ENCODE data around the gene NPY5R. TPM values are rescaled to one million over a fixed set of nuclear protein-coding genes. Genes with fewer than 3 reads are reported as not detected.

Gene NPY5R
- total and polyA plus RNA-seq, 2 of the 4 experiments (the other 2 are of a cell fraction): not detected

GRCh38 chr4:163400911-163401310 lies 57.2 kb downstream of the NPY5R start:
- no peak overlapping the region for H4K91ac ChIP-seq (ENCODE audit: insufficient read depth, low read depth, low read length)
- H3K9ac ChIP-seq (ENCODE audit: low read depth, low read length): no peak overlapping the region
- no peaks in the 10 kb centered on the region for H3K79me1 ChIP-seq (ENCODE audit: low read depth in 1 of 2, low read length in 2 of 2)
- ATAC-seq (ENCODE audit: low read depth): no peak
- no peak overlapping the region for H3K56ac ChIP-seq (ENCODE audit: extremely low read depth, insufficient read depth, low read length)
- no peak overlapping the region for H3K14ac ChIP-seq (replicated peaks; ENCODE audit: low read depth, low read length)
- no peak overlapping the region for H2AFZ ChIP-seq (replicated peaks; ENCODE audit: low read length, poor library complexity)
- no peak overlapping the region for H2BK15ac ChIP-seq (ENCODE audit: low read depth, low read length)
- no peak overlapping the region for H4K5ac ChIP-seq (ENCODE audit: low read depth, low read length)
- ChIA-PET POLR2A (ENCODE audit: unreplicated experiment) (no interaction called here), CTCF (no interaction called here)
- dilution Hi-C loops (cut with HindIII; ENCODE audit: low sequenced_read_pairs, unreplicated experiment) (no loop called here), in situ Hi-C loops (cut with MboI; ENCODE audit: low sequenced_read_pairs) (no loop called here), intact Hi-C loops (cut with micrococcal nuclease) (no loop called here)
- H2AK5ac ChIP-seq (ENCODE audit: low read depth, low read length): no peak overlapping the region
- H4K20me1 ChIP-seq (ENCODE audit: insufficient read depth, low read length): no peaks in the 10 kb centered on the region
- H2BK120ac ChIP-seq (ENCODE audit: low read depth, low read length): no peak overlapping the region
- no peak for TF ChIP-seq NFE2L2 (IDR thresholded peaks at IDR 0.05; ENCODE audit: low read depth, low read length)
- TF ChIP-seq, protein P1, sequence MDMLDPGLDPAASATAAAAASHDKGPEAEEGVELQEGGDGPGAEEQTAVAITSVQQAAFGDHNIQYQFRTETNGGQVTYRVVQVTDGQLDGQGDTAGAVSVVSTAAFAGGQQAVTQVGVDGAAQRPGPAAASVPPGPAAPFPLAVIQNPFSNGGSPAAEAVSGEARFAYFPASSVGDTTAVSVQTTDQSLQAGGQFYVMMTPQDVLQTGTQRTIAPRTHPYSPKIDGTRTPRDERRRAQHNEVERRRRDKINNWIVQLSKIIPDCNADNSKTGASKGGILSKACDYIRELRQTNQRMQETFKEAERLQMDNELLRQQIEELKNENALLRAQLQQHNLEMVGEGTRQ (IDR thresholded peaks at IDR 0.05; ENCODE audit: low read depth, low read length): no peak
- H2AK9ac ChIP-seq (replicated peaks; ENCODE audit: low read depth, low read length, poor library complexity): no peak overlapping the region
- H3K9me1 ChIP-seq (ENCODE audit: insufficient read depth, low read length): no peaks in the 10 kb centered on the region
- no peak for DNase-seq
- no peaks in the 10 kb centered on the region for H3K27me3 ChIP-seq (ENCODE audit: control insufficient read depth, insufficient read depth, low read length)
- no peak overlapping the region for H3K4ac ChIP-seq (ENCODE audit: low read depth, low read length)
- H3K27ac ChIP-seq (ENCODE audit: insufficient read depth, low read length): no peak overlapping the region
- no peaks in the 10 kb centered on the region for H3K9me3 ChIP-seq (ENCODE audit: control insufficient read depth, insufficient read depth, low read length)
- H3K4me2 ChIP-seq (ENCODE audit: low read depth, low read length): no peak overlapping the region
- no peak overlapping the region for H3K18ac ChIP-seq (ENCODE audit: low read depth, low read length)
- no peak overlapping the region for H3K23ac ChIP-seq (ENCODE audit: low read depth, low read length)
- H2BK20ac ChIP-seq (ENCODE audit: low read depth, low read length): no peak overlapping the region
- H2BK5ac ChIP-seq (ENCODE audit: low read depth, low read length, poor library complexity, severe bottlenecking): no peak overlapping the region
- H3K4me3 ChIP-seq (ENCODE audit: insufficient read depth, low read depth, low read length): no peak overlapping the region
- no peaks in the 10 kb centered on the region for H3K4me1 ChIP-seq (ENCODE audit: control insufficient read depth, insufficient read depth, low read length)
- no CpG with 5 or more reads among the region's 4 CpGs for WGBS, 2 experiments (ENCODE audit: extremely low coverage in 2 of 2, insufficient read length in 1 of 2)
- H4K8ac ChIP-seq (ENCODE audit: low read depth in 2 of 2, low read length in 2 of 2): no peak overlapping the region
- H3K36me3 ChIP-seq (ENCODE audit: control insufficient read depth, insufficient read depth, low read length): no peaks in the 10 kb centered on the region
- no TSS peak for BruUV-seq (replicated peaks)

Other genes starting within 250 kb of the NPY5R start
- 3.6 and 6.4 TPM in 2 replicates for gene NAF1, start 177.0 kb upstream of the NPY5R start, total RNA-seq (2012; rRNA removed)
- 7.4 and 8.2 TPM in 2 replicates for gene NAF1, start 177.0 kb upstream of the NPY5R start, polyA plus RNA-seq (2012; rRNA removed)
- gene NPY1R, start 11.3 kb upstream of the NPY5R start, total RNA-seq (2012; rRNA removed): under 0.01 TPM in 2 replicates
- not detected in 2 replicates for gene NPY1R, start 11.3 kb upstream of the NPY5R start, polyA plus RNA-seq (2012; rRNA removed)
- gene TKTL2, start 129.9 kb downstream of the NPY5R start, total RNA-seq (2012; rRNA removed): not detected in 2 replicates
- gene TKTL2, start 129.9 kb downstream of the NPY5R start, polyA plus RNA-seq (2012; rRNA removed): not detected in 2 replicates
- gene TMA16, start 150.8 kb downstream of the NPY5R start, total RNA-seq (2012; rRNA removed): 9.3 and 42.5 TPM in 2 replicates
- 15.6 and 19.8 TPM in 2 replicates for gene TMA16, start 150.8 kb downstream of the NPY5R start, polyA plus RNA-seq (2012; rRNA removed)

Data from IMR-90 (cell line).